ENCODE data around the gene BHLHE40. TPM values are rescaled to one million over a fixed set of nuclear protein-coding genes. Genes with fewer than 3 reads are reported as not detected.

BHLHE40 gene
- polyA plus RNA-seq, 1 donor from 2014 or later = not detected

DNA sequence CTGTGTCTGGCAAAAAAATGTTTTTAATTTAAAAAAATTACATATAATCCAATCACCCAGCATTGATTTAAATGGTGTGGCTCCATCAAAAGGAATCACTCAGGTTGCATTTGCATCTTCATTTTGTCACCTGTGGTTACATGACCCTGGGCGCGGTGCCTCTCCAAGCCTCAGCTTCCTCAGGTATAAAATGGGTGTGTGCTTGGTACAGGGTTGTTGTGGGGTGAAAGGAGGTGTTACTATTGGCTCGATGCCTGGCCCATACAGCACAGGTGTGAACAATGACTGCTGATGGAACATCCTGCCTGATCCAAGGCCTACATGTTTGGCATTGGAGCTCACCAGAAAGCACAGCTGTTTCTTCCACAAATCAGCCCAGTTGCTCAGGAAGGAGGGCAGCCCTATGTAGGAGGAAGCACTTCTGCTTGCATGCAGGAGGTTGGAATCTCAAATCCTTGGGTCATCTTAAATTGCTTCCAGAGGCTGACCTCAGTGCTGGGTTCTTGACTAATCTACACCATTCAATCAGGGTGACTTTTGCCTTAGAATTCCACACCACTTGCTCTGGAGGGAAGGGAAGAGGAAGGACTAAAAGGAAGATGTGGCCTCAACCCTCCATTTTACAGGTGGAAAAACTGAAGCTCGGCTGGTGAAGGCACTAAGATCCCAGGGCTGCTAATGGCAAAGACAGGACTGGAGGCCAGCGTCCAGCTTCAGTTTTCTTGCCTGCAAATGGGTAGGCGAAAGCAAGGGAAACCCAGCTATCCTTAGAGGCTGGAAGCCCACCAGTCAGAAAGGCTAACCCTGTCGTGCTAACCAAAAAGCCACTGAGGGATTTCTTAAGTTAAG lies 31.7 kb downstream of the BHLHE40 start:
- Histone ChIP-seq H3K4me3 (ENCODE audit: low read length) (no peak overlapping the region), H3K27me3 (ENCODE audit: insufficient read depth, low read depth, low read length) (no peaks in the 10 kb centered on the region), H3K9me3 (ENCODE audit: low read length) (no peaks in the 10 kb centered on the region), H3F3A (ENCODE audit: insufficient read depth, low read length, poor library complexity, severe bottlenecking) (no peaks in the 10 kb centered on the region), H3K79me2 (replicated peaks; ENCODE audit: insufficient read depth, low read length) (no peaks in the 10 kb centered on the region), H3K27ac (ENCODE audit: low read length) (no peak overlapping the region), H4K20me1 (ENCODE audit: insufficient read depth) (no peaks in the 10 kb centered on the region), H2AFZ (ENCODE audit: low read depth, low read length) (no peak overlapping the region), H3K9ac (ENCODE audit: low read length) (no peak overlapping the region), H3K4me2 (ENCODE audit: low read length) (no peak overlapping the region), H3K36me3 (ENCODE audit: insufficient read depth, low read length) (no peaks in the 10 kb centered on the region), H3K9me2 (ENCODE audit: insufficient read depth, low read length) (no peaks in the 10 kb centered on the region)
- TF ChIP-seq, protein P1, sequence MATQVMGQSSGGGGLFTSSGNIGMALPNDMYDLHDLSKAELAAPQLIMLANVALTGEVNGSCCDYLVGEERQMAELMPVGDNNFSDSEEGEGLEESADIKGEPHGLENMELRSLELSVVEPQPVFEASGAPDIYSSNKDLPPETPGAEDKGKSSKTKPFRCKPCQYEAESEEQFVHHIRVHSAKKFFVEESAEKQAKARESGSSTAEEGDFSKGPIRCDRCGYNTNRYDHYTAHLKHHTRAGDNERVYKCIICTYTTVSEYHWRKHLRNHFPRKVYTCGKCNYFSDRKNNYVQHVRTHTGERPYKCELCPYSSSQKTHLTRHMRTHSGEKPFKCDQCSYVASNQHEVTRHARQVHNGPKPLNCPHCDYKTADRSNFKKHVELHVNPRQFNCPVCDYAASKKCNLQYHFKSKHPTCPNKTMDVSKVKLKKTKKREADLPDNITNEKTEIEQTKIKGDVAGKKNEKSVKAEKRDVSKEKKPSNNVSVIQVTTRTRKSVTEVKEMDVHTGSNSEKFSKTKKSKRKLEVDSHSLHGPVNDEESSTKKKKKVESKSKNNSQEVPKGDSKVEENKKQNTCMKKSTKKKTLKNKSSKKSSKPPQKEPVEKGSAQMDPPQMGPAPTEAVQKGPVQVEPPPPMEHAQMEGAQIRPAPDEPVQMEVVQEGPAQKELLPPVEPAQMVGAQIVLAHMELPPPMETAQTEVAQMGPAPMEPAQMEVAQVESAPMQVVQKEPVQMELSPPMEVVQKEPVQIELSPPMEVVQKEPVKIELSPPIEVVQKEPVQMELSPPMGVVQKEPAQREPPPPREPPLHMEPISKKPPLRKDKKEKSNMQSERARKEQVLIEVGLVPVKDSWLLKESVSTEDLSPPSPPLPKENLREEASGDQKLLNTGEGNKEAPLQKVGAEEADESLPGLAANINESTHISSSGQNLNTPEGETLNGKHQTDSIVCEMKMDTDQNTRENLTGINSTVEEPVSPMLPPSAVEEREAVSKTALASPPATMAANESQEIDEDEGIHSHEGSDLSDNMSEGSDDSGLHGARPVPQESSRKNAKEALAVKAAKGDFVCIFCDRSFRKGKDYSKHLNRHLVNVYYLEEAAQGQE (IDR thresholded peaks at IDR 0.05; ENCODE audit: borderline replicate concordance) = no peak
- TF ChIP-seq EP300 (conservative IDR thresholded peaks at IDR 0.05; ENCODE audit: poor library complexity, severe bottlenecking) = no peak

DNA sequence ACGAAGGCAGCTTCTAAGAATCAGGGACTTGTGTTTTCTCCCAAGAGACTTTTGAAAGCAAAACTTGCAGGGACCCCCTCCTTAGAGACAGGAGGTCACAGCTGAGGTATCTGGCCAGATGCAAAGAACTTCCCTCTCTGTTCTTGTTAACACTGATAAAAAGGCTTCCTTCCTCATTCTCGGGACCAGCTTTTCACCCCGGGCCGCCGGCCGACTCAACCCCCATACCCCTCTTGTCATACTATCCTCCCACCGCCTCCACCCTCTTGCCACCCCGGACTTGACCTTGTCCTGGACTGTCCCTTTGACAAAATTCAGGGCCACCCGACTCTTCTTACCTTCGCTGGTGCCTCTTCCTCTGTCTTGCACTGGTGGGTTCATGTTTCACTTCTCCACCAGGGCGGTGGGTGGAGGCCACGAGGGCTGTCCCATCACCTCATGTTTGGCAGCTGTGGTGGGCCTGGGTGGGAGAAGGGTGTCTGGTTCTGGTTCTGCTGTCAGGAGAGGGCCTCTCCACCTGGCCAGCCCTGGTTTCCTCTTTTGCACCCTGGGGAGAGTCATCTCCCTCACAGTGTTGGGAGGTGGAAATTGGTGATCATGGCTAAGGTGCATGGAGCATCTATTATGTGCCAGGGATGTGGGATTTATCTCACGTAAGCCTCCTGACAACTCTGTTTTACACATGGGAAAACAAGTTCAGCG lies 32.5 kb downstream of the BHLHE40 start:
- no peaks in the 10 kb centered on the region for H3K36me3 ChIP-seq (ENCODE audit: insufficient read depth, low read length)
- no peak for TF ChIP-seq MXI1 (conservative IDR thresholded peaks at IDR 0.05; ENCODE audit: poor library complexity, severe bottlenecking)
- no peak overlapping the region for H3K4me3 ChIP-seq (ENCODE audit: low read length)
- H3K27ac ChIP-seq (ENCODE audit: low read length) = no peak overlapping the region
- H3K79me2 ChIP-seq (replicated peaks; ENCODE audit: insufficient read depth, low read length) = no peaks in the 10 kb centered on the region
- H3K27me3 ChIP-seq (ENCODE audit: insufficient read depth, low read depth, low read length) = no peaks in the 10 kb centered on the region
- no peak overlapping the region for H3K9ac ChIP-seq (ENCODE audit: low read length)
- H4K20me1 ChIP-seq (ENCODE audit: insufficient read depth) = no peaks in the 10 kb centered on the region
- H3K4me2 ChIP-seq (ENCODE audit: low read length) = no peak overlapping the region
- H3K9me2 ChIP-seq (ENCODE audit: insufficient read depth, low read length) = no peaks in the 10 kb centered on the region
- no peak overlapping the region for H2AFZ ChIP-seq (ENCODE audit: low read depth, low read length)
- H3K9me3 ChIP-seq (ENCODE audit: low read length) = no peaks in the 10 kb centered on the region
- H3F3A ChIP-seq (ENCODE audit: insufficient read depth, low read length, poor library complexity, severe bottlenecking) = no peaks in the 10 kb centered on the region

DNA sequence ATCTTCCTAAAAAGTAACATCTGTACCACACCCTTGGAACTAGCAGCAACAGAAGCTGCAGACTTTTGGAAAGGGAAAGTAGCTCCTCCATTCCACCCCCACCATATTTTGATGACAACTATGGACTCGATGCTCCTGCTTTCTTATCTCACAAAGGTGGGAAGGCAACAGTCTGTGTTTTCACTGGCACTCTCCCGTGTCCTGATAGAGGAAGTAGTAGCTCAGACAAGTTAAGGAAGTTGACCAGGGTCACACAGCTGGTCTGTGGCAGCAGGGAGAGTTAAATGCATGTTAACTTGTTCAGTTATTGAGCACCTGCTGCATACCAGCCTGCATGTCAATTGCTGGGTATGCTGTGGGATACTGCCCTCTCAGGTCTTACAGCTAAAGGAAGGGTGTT lies 33.1 kb downstream of the BHLHE40 start:
- no peaks in the 10 kb centered on the region for H4K20me1 ChIP-seq (ENCODE audit: insufficient read depth)
- H3K9me2 ChIP-seq (ENCODE audit: insufficient read depth, low read length) = no peaks in the 10 kb centered on the region
- H3K9ac ChIP-seq (ENCODE audit: low read length) = no peak overlapping the region
- no peak overlapping the region for H2AFZ ChIP-seq (ENCODE audit: low read depth, low read length)
- no peaks in the 10 kb centered on the region for H3K27me3 ChIP-seq (ENCODE audit: insufficient read depth, low read depth, low read length)
- no peaks in the 10 kb centered on the region for H3K79me2 ChIP-seq (replicated peaks; ENCODE audit: insufficient read depth, low read length)
- no peaks in the 10 kb centered on the region for H3F3A ChIP-seq (ENCODE audit: insufficient read depth, low read length, poor library complexity, severe bottlenecking)
- H3K9me3 ChIP-seq (ENCODE audit: low read length) = no peaks in the 10 kb centered on the region
- no peak for TF ChIP-seq POLR2AphosphoS5 (IDR thresholded peaks at IDR 0.05)
- TF ChIP-seq EP300 (conservative IDR thresholded peaks at IDR 0.05; ENCODE audit: poor library complexity, severe bottlenecking) = no peak
- no peak for TF ChIP-seq TAF1 (IDR thresholded peaks at IDR 0.05; ENCODE audit: low read depth)
- TF ChIP-seq, protein P2, sequence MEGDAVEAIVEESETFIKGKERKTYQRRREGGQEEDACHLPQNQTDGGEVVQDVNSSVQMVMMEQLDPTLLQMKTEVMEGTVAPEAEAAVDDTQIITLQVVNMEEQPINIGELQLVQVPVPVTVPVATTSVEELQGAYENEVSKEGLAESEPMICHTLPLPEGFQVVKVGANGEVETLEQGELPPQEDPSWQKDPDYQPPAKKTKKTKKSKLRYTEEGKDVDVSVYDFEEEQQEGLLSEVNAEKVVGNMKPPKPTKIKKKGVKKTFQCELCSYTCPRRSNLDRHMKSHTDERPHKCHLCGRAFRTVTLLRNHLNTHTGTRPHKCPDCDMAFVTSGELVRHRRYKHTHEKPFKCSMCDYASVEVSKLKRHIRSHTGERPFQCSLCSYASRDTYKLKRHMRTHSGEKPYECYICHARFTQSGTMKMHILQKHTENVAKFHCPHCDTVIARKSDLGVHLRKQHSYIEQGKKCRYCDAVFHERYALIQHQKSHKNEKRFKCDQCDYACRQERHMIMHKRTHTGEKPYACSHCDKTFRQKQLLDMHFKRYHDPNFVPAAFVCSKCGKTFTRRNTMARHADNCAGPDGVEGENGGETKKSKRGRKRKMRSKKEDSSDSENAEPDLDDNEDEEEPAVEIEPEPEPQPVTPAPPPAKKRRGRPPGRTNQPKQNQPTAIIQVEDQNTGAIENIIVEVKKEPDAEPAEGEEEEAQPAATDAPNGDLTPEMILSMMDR (IDR thresholded peaks at IDR 0.05; ENCODE audit: poor library complexity, severe bottlenecking) = no peak
- no peak for TF ChIP-seq EZH2 (IDR thresholded peaks at IDR 0.05; ENCODE audit: borderline replicate concordance, insufficient read depth, low read length, poor library complexity, severe bottlenecking)
- no peak for TF ChIP-seq SMC3 (conservative IDR thresholded peaks at IDR 0.05; ENCODE audit: poor library complexity)
- no peak for TF ChIP-seq MXI1 (conservative IDR thresholded peaks at IDR 0.05; ENCODE audit: poor library complexity, severe bottlenecking)
- no peak for TF ChIP-seq RAD21 (conservative IDR thresholded peaks at IDR 0.05)
- TF ChIP-seq, protein P1 (IDR thresholded peaks at IDR 0.05; ENCODE audit: borderline replicate concordance) = no peak
- H3K36me3 ChIP-seq (ENCODE audit: insufficient read depth, low read length) = no peaks in the 10 kb centered on the region
- H3K4me2 ChIP-seq (ENCODE audit: low read length) = no peak overlapping the region
- H3K4me3 ChIP-seq (ENCODE audit: low read length) = no peak overlapping the region
- no peak overlapping the region for H3K27ac ChIP-seq (ENCODE audit: low read length)

Data from neural cell (in vitro differentiated cells).